NCI-H69 (cell line): ENCODE results near the gene FUT2.
A peak's percentile ranks its signal among the peaks of the same experiment; 100 is the strongest.

Experiments used
- DNase-seq: peaks from one replicate; lab custom pipeline; 2025; lab: John Stamatoyannopoulos, UW

FUT2 gene

GRCh38 chr19:48751845-48752495 is 56.2 kb downstream of the FUT2 start:
- DNase-seq: peak; percentile 72

DNA sequence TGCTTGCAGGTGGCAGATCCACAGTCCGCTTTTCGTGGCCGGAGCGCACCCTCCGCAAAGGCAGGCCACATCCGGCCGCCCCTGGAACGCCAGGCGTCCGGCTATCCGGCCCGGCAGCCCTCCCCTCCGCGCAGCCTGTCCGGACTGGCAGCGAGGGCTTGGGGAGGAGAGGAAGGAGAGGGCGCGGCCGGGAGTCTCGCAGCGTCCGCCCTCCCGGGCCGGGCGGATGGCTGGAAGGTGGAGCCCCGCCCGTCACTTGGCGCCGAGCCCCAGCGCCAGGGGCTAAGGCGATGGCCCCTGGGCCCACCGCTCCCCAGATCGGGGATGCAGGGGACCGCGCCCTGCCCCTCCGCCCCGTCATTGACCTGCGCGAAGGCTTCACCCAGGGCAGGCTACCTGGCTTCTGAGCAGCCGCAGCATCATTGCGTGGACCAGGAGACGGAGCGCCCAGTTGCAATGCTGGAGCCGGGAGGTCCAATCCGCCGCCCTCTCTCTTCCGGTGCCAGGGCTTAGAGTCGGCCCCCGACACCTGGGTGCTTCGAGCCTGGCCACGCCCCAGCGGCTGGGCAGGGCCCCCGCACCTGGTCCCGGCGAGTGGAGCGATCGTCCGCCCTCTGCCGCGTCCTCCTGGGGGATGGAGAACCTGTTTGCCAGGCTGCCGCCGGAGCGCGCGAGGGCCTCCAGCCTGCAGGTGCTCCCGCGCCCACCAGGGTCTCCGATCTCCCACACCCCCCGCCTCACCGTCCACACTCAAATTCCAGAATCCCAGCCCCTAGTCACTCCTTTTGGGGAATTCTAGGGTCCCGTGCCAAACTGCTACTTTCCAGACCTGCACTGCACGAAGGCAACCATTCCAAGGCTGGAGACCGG is 57.0 kb downstream of the FUT2 start, which contains the start of gene FUT1:
TSS of gene FUT1 (minus strand) at position 146 of the 870 bp plus-strand sequence. CDS start 1,360 bp downstream, outside the sequence.
- peak; percentile 98 for DNase-seq

- DNase-seq: peak; percentile 58
Measured at GRCh38 chr19:48755084-48755641, 59.4 kb downstream of the FUT2 start, which contains the start of gene FGF21. Gene FGF21, plus strand, starts transcription at chr19:48755524. Its CDS starts 713 bp downstream, at chr19:48756237.
